CD8-positive, alpha-beta memory T cell (primary cell): ENCODE results near the gene ACACB. TPM values are rescaled to one million over a fixed set of nuclear protein-coding genes. Genes with fewer than 3 reads are reported as not detected.
A peak's percentile ranks its signal among the peaks of the same experiment; 100 is the strongest.

Experiments
- CTCF ChIA-PET: fragments of 350-600 bp; sonication (Branson Sonifier 250); formaldehyde crosslinking; loops from one replicate; lab custom pipeline; 2021; ENCODE audit warnings: antibody characterized with exemption; lab: Charles Lee
- POLR2A ChIA-PET: fragments of 350-600 bp; sonication (Branson Sonifier 250); formaldehyde crosslinking; loops from one replicate; lab custom pipeline; 2021; ENCODE audit warnings: antibody characterized with exemption; lab: Charles Lee
- DNase-seq, 5 donors: peaks; one replicate each; pipeline versions ENCODE4 v3.0.0 to v3.0.0-alpha.2; 2020 to 2022; ENCODE audit warnings: mixed read lengths in 1 of 5
- H3K27ac ChIP-seq: one replicate; pipeline ENCODE4 v1.7.0; 2013; ENCODE audit warnings: low read depth, mild to moderate bottlenecking, low read length, moderate library complexity
- H3K27me3 ChIP-seq: 2 replicates; pipeline ENCODE4 v1.7.0; 2013; ENCODE audit warnings: low read length, mild to moderate bottlenecking; ENCODE audit not compliant: insufficient read depth, poor library complexity, severe bottlenecking
- H3K36me3 ChIP-seq: 2 replicates; pipeline ENCODE4 v1.7.0; 2013; ENCODE audit warnings: mild to moderate bottlenecking, low read length, moderate library complexity; ENCODE audit not compliant: insufficient read depth
- H3K4me1 ChIP-seq: 2 replicates; pipeline ENCODE4 v1.7.0; 2013; ENCODE audit warnings: mild to moderate bottlenecking, low read length, moderate library complexity; ENCODE audit not compliant: insufficient read depth
- H3K4me3 ChIP-seq: 2 replicates; pipeline ENCODE4 v1.7.0; 2013; ENCODE audit warnings: mild to moderate bottlenecking, low read length
- H3K9me3 ChIP-seq: 2 replicates; pipeline ENCODE4 v1.7.0; 2013; ENCODE audit warnings: mild to moderate bottlenecking, low read length
- H3K27ac Mint-ChIP-seq, 8 donors: one replicate each; pipeline ENCODE4 v1.8.0; 2020 to 2021; ENCODE audit warnings: mixed read lengths in 8 of 8, mild to moderate bottlenecking in 6 of 8, inconsistent platforms in 3 of 8, moderate library complexity in 3 of 8
- H3K27me3 Mint-ChIP-seq, 2 donors: one replicate each; pipeline ENCODE4 v1.8.0; 2020 to 2021; ENCODE audit warnings: mixed read lengths in 2 of 2, mild to moderate bottlenecking in 1 of 2, moderate library complexity in 1 of 2
- H3K36me3 Mint-ChIP-seq, 3 donors: one replicate each; pipeline ENCODE4 v1.8.0; 2020 to 2021; ENCODE audit warnings: mixed read lengths in 3 of 3, inconsistent platforms in 1 of 3, mild to moderate bottlenecking in 1 of 3
- H3K4me1 Mint-ChIP-seq, 3 donors: one replicate each; pipeline ENCODE4 v1.8.0; 2020 to 2021; ENCODE audit warnings: mixed read lengths in 3 of 3, inconsistent platforms in 1 of 3, mild to moderate bottlenecking in 1 of 3
- H3K4me3 Mint-ChIP-seq, 7 donors: one replicate each; pipeline ENCODE4 v1.8.0; 2020 to 2021; ENCODE audit warnings: mixed read lengths in 7 of 7, mild to moderate bottlenecking in 6 of 7, moderate library complexity in 4 of 7, inconsistent platforms in 2 of 7
- H3K9me3 Mint-ChIP-seq, 5 donors: one replicate each; pipeline ENCODE4 v1.8.0; 2020 to 2022; ENCODE audit warnings: mixed read lengths in 5 of 5, mild to moderate bottlenecking in 3 of 5, moderate library complexity in 2 of 5, inconsistent platforms in 1 of 5
- polyA plus RNA-seq: library from polyadenylated mRNA; unstranded; fragments of 300-500 nt; fragmentation: Illumina TruSeq; gene quantifications from one replicate; pipeline ENCODE4 v1.2.3, GENCODE V29; 2021
- total RNA-seq, 2 experiments: library from RNA; stranded (reverse); gene quantifications; one replicate each; pipeline ENCODE4 v1.2.3, GENCODE V29; 2021

The ACACB gene
- total and polyA plus RNA-seq, 3 experiments from 2014 or later: 1.4 to 7.9 (median 7.8) TPM

GRCh38 chr12:109271418-109271817 is 155.0 kb downstream of the ACACB start:
- Histone ChIP-seq H3K27me3 (no peaks in the 10 kb centered on the region), H3K9me3 (no peaks in the 10 kb centered on the region), H3K36me3 (no peaks in the 10 kb centered on the region), H3K27ac (no peak overlapping the region), H3K4me1 (no peaks in the 10 kb centered on the region), H3K4me3 (no peak overlapping the region)
- ChIA-PET CTCF (no interaction called here), POLR2A (no interaction called here)
- DNase-seq: peak in 1 of 5 donors; percentile 16
- no peak overlapping the region for H3K27ac Mint-ChIP-seq
- peaks cover 19 to 20% of the 10 kb centered on the region in 2 donors for H3K27me3 Mint-ChIP-seq
- H3K4me3 Mint-ChIP-seq: no peak overlapping the region
- no peaks in the 10 kb centered on the region for H3K4me1 Mint-ChIP-seq
- peaks cover 0 to 11% (median 0%) of the 10 kb centered on the region in 3 donors for H3K36me3 Mint-ChIP-seq
- H3K9me3 Mint-ChIP-seq: peaks cover 0 to 7% (median 0%) of the 10 kb centered on the region in 5 donors

- H3K4me1 Mint-ChIP-seq: no peaks in the 10 kb centered on the region
- H3K27me3 Mint-ChIP-seq: peaks cover 19 to 20% of the 10 kb centered on the region in 2 donors
- POLR2A ChIA-PET: no interaction called here
- H3K9me3 Mint-ChIP-seq: peaks cover 0 to 7% (median 0%) of the 10 kb centered on the region in 5 donors
- no peak overlapping the region for H3K27ac ChIP-seq
- no peaks in the 10 kb centered on the region for H3K36me3 Mint-ChIP-seq
- no peak overlapping the region for H3K27ac Mint-ChIP-seq
- H3K9me3 ChIP-seq: no peaks in the 10 kb centered on the region
- H3K4me3 Mint-ChIP-seq: no peak overlapping the region
- no peaks in the 10 kb centered on the region for H3K27me3 ChIP-seq
- H3K4me1 ChIP-seq: no peaks in the 10 kb centered on the region
- DNase-seq: peak in 1 of 5 donors; percentile 18
- no peaks in the 10 kb centered on the region for H3K36me3 ChIP-seq
- CTCF ChIA-PET: no interaction called here
- no peak overlapping the region for H3K4me3 ChIP-seq
These were observed 157.0 kb downstream of the ACACB start for GRCh38 chr12:109273354-109273753.

GRCh38 chr12:109274381-109274780 is 158.0 kb downstream of the ACACB start:
- H3K4me1 Mint-ChIP-seq: no peaks in the 10 kb centered on the region
- H3K27ac ChIP-seq: no peak overlapping the region
- CTCF ChIA-PET: no interaction called here

GRCh38 chr12:109275173-109275572 is 158.8 kb downstream of the ACACB start:
- no peak for DNase-seq
- no peak overlapping the region for H3K4me3 ChIP-seq
- Mint-ChIP-seq H3K27ac (no peak overlapping the region), H3K36me3 (no peaks in the 10 kb centered on the region), H3K27me3 (peaks cover 19 to 20% of the 10 kb centered on the region in 2 donors), H3K4me3 (no peak overlapping the region), H3K4me1 (no peaks in the 10 kb centered on the region), H3K9me3 (peaks cover 0 to 7% (median 0%) of the 10 kb centered on the region in 5 donors)
- CTCF ChIA-PET: no interaction called here
- no peak overlapping the region for H3K27ac ChIP-seq
- H3K4me1 ChIP-seq: no peaks in the 10 kb centered on the region
- POLR2A ChIA-PET: no interaction called here
- H3K9me3 ChIP-seq: no peaks in the 10 kb centered on the region
- H3K36me3 ChIP-seq: no peaks in the 10 kb centered on the region
- H3K27me3 ChIP-seq: no peaks in the 10 kb centered on the region

More at GRCh38 chr12:109274381-109274780, 158.0 kb downstream of the ACACB start:
- Mint-ChIP-seq H3K27ac (no peak overlapping the region), H3K27me3 (peaks cover 19 to 20% of the 10 kb centered on the region in 2 donors), H3K4me3 (no peak overlapping the region), H3K36me3 (no peaks in the 10 kb centered on the region), H3K9me3 (peaks cover 0 to 7% (median 0%) of the 10 kb centered on the region in 5 donors)
- Histone ChIP-seq H3K4me1 (no peaks in the 10 kb centered on the region), H3K36me3 (no peaks in the 10 kb centered on the region), H3K4me3 (no peak overlapping the region), H3K9me3 (no peaks in the 10 kb centered on the region), H3K27me3 (no peaks in the 10 kb centered on the region)
- POLR2A ChIA-PET: no interaction called here
- no peak for DNase-seq

- Histone ChIP-seq H3K36me3 (no peaks in the 10 kb centered on the region), H3K4me3 (no peak overlapping the region), H3K27ac (no peak overlapping the region), H3K4me1 (no peaks in the 10 kb centered on the region), H3K27me3 (no peaks in the 10 kb centered on the region), H3K9me3 (no peaks in the 10 kb centered on the region)
- Mint-ChIP-seq H3K4me3 (no peak overlapping the region), H3K36me3 (no peaks in the 10 kb centered on the region), H3K27ac (no peak overlapping the region), H3K27me3 (peaks cover 17 to 19% of the 10 kb centered on the region in 2 donors), H3K4me1 (no peaks in the 10 kb centered on the region), H3K9me3 (peaks cover 0 to 2% (median 0%) of the 10 kb centered on the region in 5 donors)
- CTCF ChIA-PET: no interaction called here
- no peak for DNase-seq
- POLR2A ChIA-PET: no interaction called here
These were observed 159.8 kb downstream of the ACACB start for GRCh38 chr12:109276160-109276559.

- H3K4me1 Mint-ChIP-seq: no peaks in the 10 kb centered on the region
- DNase-seq: no peak
- POLR2A ChIA-PET: no interaction called here
- Histone ChIP-seq H3K4me1 (no peaks in the 10 kb centered on the region), H3K27ac (no peak overlapping the region), H3K36me3 (no peaks in the 10 kb centered on the region), H3K9me3 (no peaks in the 10 kb centered on the region), H3K27me3 (no peaks in the 10 kb centered on the region), H3K4me3 (no peak overlapping the region)
- H3K36me3 Mint-ChIP-seq: no peaks in the 10 kb centered on the region
- H3K27ac Mint-ChIP-seq: no peak overlapping the region
- H3K4me3 Mint-ChIP-seq: no peak overlapping the region
- CTCF ChIA-PET: no interaction called here
- peaks cover 13 to 19% of the 10 kb centered on the region in 2 donors for H3K27me3 Mint-ChIP-seq
- peaks cover 0 to 2% (median 0%) of the 10 kb centered on the region in 5 donors for H3K9me3 Mint-ChIP-seq
These were observed 161.0 kb downstream of the ACACB start for GRCh38 chr12:109277255-109277898.

GRCh38 chr12:109277899-109278762 is 161.7 kb downstream of the ACACB start:
- no peaks in the 10 kb centered on the region for H3K4me1 Mint-ChIP-seq
- peaks cover 0 to 2% (median 0%) of the 10 kb centered on the region in 5 donors for H3K9me3 Mint-ChIP-seq
- CTCF ChIA-PET: no interaction called here
- Histone ChIP-seq H3K9me3 (no peaks in the 10 kb centered on the region), H3K27ac (no peak overlapping the region), H3K4me1 (no peaks in the 10 kb centered on the region), H3K36me3 (no peaks in the 10 kb centered on the region), H3K4me3 (no peak overlapping the region), H3K27me3 (no peaks in the 10 kb centered on the region)
- DNase-seq: no peak
- peaks cover 9 to 14% of the 10 kb centered on the region in 2 donors for H3K27me3 Mint-ChIP-seq
- H3K36me3 Mint-ChIP-seq: no peaks in the 10 kb centered on the region
- H3K27ac Mint-ChIP-seq: no peak overlapping the region
- POLR2A ChIA-PET: no interaction called here
- no peak overlapping the region for H3K4me3 Mint-ChIP-seq

GRCh38 chr12:109278912-109279311 is 162.5 kb downstream of the ACACB start:
- ChIA-PET CTCF (no interaction called here), POLR2A (no interaction called here)
- Mint-ChIP-seq H3K4me1 (no peaks in the 10 kb centered on the region), H3K36me3 (no peaks in the 10 kb centered on the region), H3K4me3 (no peak overlapping the region), H3K27ac (no peak overlapping the region), H3K9me3 (peaks cover 0 to 2% (median 0%) of the 10 kb centered on the region in 5 donors), H3K27me3 (peaks cover 3 to 9% of the 10 kb centered on the region in 2 donors)
- no peaks in the 10 kb centered on the region for H3K27me3 ChIP-seq
- no peak overlapping the region for H3K27ac ChIP-seq
- H3K36me3 ChIP-seq: no peaks in the 10 kb centered on the region
- H3K4me3 ChIP-seq: no peak overlapping the region
- H3K9me3 ChIP-seq: no peaks in the 10 kb centered on the region
- H3K4me1 ChIP-seq: no peaks in the 10 kb centered on the region
- no peak for DNase-seq
